Transverse colon (tissue), 3 donors: ENCODE data around the gene GJB4.

Source experiments
- CTCF ChIP-seq, 5 experiments: fragments of 200-600 bp in 3 of 5; fragments of 450-650 bp in 2 of 5; sonication (generic) in 3 of 5; IDR thresholded peaks; 1 replicate in 2 of 5; 2 replicates in 3 of 5; pipeline ENCODE4 v1.5.1; 2016 to 2017; ENCODE audit warnings: antibody characterized with exemption in 5 of 5, inconsistent platforms in 3 of 5, mild to moderate bottlenecking in 2 of 5, moderate library complexity in 1 of 5
- EP300 ChIP-seq: sonication (generic); formaldehyde crosslinking; IDR thresholded peaks from one replicate; pipeline ENCODE4 v1.6.1; 2017; ENCODE audit warnings: antibody characterized with exemption, low read depth
- POLR2A ChIP-seq: fragments of 450-650 bp; IDR thresholded peaks from one replicate; pipeline ENCODE4 v1.6.1; 2016; ENCODE audit warnings: antibody characterized with exemption, mild to moderate bottlenecking, moderate library complexity

GRCh38 chr1:34779962-34780361 lies 20.4 kb downstream of the GJB4 start:
- no peak for TF ChIP-seq CTCF (IDR thresholded peaks at IDR 0.05)
- no peak for TF ChIP-seq POLR2A
- TF ChIP-seq EP300, result no peak
